Stimulated activated CD8-positive, alpha-beta memory T cell treated with anti-CD3 and anti-CD28 coated beads, Interleukin-12 subunit alpha, Interleukin-12 subunit beta, amount 100 ng/mL, for 1 hour (primary cell): ENCODE data around the gene TANC1.

ENCODE experiments used
- DNase-seq: peaks from one replicate; pipeline ENCODE4 v3.0.0-alpha.2; 2020; ENCODE audit warnings: low read depth

Gene TANC1

DNA sequence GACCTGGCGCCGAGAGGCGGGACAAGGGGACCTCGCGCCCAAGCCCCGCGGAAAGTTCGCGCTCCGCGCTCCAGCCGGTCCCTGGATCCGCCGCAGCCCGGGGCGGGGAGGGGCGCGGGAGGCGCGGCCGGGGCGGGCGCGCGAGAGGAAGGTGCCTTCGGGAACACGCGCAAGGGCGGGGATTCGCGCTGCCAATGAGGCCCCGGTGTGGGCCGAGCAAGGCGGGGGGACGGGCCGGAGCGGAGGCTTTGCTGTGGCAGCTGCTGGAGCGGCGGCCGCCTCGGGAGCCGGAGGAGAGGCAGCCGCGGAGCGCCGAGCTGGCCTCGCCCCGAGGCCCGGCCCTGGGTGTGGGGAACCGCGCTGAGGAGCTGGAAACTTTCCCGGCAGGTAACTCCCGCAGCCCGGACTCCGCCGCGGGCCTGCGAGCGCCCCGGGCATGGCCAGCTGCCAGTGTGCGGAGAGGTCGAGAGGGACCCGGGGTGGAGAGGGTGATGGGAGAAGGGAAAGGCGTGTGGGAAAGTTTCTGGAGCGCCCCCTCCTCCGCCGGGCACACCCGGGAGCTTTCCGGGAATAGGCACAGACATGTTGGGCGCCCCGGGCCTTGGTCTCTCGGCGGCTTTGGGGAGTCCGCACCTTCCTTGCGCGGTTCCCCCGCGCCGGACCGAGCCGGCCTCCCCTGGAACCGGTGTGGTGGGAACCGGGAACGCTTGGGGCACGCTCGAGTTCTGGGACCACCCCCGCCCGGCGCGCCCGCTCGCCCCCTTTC is at the start of gene TANC1:
TSS of gene TANC1 (plus strand) at position 245 of the 766 bp plus-strand sequence. CDS start 97,271 bp downstream, outside the sequence.
- no peak for DNase-seq

DNA sequence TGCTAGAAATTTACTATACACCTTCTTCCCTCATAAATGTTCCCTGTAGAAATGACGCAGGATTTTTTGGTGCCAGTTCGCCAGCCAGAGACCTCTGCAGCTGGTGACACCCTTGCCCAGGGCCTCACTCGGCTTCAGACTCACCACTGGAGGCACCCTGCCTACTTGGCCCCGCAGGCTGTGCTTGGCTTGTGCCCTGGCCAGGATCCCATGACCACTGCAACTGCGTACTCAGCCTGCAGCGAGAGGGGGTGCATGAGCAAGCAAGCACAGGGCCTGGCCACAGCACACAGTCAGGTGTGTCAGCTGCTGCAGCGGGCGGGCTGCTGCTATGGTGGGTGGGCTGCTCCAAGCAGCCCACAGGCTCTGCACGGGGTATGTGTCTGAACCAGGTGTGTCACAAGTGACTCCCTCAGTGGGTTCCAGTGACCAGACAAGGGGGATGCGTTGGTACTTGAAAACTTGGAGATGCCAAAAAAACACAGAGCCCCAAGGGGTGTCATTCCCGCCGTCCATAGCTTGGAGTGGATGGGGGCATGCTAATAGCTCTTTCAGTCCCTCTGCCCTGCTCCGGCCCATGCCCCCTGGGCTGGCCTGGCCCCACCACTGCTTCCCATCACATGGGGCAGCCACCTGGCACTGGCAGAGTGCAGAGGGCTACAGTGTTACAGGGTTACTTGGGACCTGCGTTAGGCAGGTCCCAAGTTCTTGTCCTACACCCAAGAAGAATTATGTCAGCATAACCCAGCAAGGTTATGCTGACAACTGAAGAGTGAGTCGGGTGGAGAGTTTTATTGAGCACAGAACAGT is 46.6 kb upstream of the TANC1 start:
- DNase-seq = no peak

DNA sequence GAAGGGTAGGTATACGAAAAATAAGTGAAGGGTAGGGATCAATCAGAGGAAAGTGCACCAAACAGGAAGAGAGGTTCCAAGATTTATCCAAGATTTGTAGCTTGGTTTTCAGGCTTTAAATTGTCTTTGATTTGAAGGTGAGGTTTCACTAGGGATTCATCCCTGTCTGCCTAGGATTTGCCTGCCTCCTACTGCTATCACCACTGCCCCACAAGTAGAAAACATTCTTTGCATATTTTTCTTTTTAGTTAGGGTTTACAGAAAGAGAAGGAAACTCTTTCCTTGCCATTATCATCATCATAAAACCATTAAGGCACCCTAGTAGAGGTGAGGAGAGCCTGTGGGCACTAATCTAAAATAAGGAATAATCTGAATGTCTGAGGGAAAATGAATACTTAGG is 45.8 kb upstream of the TANC1 start:
- no peak for DNase-seq

DNA sequence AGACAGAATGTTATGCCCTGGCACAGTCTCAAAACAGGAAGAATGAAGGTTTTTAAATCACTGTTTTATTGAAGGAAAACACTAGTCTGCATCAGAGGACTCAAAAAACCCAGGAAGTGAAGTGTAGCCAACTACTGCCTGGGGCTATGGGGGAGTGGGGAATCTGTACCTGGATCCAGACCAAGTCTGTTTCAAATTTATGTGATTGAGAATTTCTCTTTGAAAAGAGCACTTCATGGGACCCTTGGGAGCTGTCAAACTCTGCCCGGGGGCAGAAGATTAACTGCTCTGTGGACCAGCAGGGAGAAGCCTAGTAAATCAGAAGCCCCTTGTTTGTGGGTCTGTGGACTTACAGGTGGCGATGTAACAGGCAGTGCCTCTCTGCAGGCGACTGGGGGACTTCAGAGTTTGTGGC is 45.3 kb upstream of the TANC1 start:
- DNase-seq = no peak

DNA sequence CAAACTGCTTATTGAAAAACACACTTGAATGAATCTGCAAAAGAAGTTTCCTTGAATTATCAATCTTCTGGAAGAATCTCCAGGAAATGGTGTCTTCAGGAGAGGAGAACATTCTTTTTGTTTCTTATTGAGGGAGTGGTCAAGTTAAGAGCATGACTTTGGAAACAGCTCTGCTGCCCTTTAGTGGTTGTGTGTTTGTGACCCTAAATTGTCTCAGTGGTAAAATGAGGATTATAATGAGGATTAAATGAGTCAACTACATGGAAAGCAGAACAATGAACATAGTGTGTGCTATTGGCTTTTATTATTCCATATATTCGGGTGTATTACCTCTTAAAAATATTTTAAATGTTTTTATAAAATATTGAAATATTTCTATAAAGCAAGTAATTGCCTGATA is 44.8 kb upstream of the TANC1 start:
- DNase-seq = no peak

DNA sequence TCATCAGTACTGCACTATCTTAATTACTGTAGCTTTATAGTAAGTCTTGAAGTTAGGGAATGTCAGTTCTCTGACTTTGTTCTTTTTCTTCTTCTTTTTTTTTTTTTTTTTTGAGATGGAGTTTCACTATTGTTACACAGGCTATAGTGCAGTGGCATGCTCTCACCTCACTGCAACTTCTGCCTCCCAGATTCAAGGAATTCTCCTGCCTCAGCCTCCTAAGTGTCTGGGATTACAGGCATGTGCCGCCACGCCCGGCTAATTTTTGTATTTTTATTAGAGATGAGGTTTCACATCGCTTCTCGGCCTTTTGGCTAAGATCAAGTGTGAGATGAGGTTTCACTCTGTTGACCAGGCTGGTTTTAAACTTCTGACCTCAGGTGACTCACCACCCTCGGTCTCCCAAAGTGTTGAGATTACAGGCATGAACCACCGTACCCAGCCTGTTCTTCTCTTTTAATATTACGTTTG is 41.9 kb upstream of the TANC1 start:
- DNase-seq = no peak

DNA sequence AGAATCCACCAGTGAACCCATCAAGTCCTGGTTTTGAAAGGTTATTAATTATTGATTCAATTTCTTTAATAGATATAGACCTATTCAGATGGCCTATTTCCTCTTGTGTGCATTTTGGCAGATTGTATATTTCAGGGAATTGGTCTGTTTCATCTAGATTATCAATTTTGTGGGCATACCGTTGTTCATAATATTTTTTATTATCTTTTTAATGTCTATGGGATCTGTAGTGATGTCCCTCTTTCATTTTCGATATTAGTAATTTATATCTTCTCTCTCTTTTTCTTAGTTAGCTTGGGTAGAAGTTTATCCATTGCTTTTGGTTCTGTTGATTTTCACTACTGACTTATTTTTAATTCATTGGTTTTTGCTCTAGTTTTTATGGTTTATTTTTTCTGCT is 39.9 kb upstream of the TANC1 start:
- no peak for DNase-seq

DNA sequence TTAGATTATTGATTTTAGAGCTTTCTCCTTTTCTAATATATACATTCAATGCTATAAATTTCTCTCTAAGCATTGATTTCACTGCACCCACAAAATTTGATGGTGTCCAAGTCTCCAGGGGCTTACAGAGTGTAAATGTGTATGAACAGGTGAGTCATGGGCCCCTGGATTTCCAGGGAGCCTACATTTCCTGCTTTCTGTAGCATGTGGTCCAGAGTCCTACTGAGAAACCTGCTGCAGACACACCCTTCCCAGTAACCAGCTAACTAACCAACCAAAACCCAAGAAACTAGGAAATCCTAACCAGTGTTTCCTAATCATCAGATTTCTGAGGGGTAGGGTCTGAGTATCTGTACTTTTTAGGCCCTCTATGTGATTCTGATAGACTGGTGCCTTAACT is 39.5 kb upstream of the TANC1 start:
- no peak for DNase-seq

DNA sequence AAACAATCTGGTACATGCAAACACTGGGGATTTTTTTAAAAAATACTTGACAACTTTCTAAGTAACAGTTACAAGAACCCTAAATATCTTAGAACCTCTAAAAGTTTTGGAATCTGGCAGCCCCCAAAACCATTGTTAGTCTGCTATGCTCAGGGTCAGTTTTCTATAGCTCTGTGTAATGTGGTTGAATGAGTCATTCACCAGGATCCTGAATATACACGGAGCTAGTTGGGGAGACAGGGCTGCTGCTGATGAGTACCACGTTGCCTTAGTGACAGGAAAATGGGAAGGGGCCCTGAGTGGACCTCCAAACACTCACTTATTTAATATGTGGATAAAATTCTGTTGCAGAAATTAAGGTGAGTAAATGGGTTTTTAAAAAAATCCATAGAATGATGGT is 36.9 kb upstream of the TANC1 start:
- DNase-seq = no peak

DNA sequence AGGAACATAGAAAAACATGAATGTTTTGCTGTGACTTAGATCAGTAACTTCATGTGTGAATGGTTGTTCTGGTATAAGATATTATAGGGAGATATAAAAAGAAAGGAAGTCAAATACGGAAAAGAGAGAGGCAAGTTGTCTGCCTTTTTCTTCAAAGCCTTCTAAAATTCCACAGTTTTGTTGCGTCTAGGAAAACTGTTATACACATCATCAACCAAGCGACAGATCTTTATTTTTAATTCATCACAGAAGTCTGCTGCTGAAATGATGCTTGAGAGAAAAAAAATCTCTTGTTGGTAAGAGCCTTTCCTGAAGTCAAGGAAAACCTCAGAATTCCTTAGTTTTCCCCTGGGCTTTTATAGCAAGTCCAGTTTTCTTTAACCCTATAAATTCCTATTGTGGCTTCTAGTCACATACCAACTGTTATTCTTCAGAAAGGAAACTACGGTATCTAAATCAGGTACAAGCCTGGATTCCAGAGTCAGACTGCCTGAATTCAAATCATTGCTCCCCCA is 36.3 kb upstream of the TANC1 start:
- DNase-seq = no peak

DNA sequence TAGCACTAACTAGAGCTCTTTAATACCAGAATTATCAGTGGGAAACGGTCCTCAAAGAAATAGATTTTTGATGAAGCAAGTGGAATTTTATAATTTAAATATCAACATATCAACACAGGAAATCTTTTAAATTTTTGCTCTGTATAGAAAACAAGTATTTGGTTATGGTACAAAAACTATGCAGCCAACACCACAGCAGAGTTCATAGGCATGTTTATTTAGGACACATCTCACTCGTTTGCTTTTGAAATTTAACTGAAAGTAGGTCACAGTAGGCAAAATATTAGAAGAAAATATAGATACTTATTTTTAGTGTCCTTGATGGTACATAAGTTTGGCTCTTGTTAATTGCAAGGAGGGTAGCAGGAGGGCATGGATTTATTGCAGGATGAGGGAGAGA is 34.3 kb upstream of the TANC1 start:
- DNase-seq = no peak

DNA sequence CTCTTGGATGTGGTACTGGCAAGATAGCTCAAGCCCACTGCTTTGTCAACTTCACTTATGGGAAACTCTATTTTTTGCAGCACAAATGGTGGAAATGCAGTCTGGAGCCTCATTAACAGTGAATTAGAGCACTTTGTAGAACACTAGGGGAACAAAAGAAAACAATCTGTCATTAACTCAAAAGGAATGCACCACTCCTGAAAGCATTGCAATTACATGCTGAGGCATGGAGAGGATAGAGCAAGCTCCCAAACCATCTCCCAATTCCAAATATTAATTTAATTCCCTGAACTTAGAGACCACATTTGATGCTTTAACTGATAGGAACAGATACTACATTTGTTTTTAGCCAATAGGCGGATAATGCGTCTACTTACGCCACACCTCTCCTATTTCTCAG is 32.8 kb upstream of the TANC1 start:
- DNase-seq = no peak

DNA sequence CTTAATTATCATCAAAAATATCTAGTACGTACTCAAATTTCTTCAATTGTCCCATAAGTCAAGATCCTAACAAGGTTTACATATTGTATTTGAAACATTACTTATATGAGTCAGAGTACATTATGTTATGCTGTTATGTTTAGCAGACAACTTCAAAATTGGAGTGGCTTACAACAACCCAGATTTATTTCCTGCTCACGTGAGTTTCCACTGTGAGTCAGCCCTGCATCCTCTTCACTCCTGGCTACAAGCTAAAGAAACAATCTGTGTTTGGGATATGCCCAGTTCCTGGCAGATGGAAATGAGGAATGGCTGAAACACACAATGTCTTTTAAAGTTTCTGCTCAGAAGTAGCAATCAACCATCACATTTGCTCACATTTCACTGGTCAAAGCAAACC is 31.5 kb upstream of the TANC1 start:
- DNase-seq = no peak

DNA sequence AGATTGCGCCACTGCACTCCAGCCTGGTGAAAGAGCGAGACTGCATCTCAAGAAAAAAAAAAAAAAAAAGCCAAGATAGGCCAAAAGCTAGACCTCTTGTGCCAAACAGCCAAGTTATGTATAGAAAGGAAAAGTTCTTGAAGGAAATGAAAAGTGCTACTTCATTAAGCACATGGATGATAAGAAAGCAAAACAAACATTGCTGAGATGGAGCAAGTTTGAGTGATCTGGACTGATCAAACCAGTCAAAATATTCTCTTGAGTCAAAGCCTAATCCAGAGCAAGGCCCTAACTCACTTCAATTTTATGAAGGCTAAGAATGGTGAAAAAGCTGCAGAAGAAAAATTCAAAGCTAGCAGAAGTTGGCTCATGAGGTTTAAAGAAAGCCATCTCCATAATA is 28.1 kb upstream of the TANC1 start:
- DNase-seq = no peak

DNA sequence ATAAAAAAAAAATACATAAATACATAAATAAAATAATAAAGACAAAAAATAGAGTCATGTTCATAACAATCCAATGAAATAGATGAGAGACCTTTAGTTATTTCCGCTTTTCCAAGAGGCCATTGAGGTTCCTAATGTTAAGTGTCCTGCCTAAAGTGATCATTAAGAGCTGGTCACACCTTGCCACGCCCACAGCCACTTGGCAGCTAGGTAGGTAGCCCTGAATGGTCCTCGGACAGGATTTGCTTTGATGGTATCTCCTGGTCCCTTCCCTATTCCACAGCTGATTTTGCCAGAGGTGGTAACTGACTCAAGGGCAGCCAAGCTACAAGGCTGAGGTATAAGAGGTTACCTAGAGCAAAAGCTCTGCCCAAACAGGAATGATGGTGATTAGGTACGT is 24.5 kb upstream of the TANC1 start:
- DNase-seq = no peak

DNA sequence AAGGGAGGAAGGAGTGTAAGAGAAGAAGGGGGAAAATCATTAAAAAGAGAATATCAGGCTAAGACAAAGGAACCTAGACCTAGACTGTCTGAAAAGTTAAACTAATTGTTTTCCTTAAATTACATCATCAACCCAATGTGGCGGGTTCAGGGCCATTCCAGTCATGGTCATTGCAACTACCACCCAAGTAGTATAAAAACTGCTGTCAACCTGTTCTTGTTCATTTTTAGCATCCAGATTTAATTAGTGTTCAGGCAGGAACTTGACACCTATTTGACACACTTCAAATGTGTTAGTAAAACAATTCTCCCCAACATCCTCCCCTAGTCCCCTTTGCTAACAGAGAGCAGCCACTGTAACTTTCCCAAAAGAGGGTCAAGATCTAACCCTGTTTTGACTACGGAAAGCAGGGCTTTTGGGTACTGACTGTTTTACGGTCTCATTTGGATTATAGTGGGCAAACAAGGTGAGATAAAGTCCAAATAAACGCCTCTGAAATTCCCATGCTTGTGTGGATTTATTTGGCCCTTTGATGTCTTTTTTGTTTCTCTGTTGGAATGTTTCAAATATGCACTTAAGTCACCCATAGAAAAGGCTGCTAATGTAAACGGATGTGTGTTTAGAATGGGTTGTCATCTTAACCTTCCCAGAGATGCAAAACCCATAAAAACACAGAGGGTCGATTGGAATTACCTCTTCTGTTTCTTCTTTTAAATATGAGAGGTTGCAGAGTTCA is 19.3 kb upstream of the TANC1 start:
- DNase-seq = no peak

DNA sequence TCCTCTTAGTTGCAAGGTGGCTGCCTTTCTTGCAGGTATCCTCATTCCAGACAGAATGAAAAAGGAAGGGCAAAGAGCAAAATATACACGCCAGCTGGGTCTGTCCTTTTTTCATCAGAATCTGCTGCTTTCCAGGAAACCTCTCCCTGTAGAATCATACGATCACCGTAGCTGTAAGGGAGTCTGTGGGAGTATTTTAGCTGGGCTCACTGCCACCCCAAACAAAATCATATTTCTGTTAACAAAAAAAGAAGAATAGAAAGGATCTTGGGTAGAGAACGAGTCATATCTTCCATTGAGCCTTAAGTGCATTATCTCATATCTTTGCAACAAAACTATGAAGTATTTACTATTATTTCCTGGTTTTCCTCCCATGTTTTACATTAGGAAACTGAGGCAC is 15.0 kb upstream of the TANC1 start:
- DNase-seq = no peak

DNA sequence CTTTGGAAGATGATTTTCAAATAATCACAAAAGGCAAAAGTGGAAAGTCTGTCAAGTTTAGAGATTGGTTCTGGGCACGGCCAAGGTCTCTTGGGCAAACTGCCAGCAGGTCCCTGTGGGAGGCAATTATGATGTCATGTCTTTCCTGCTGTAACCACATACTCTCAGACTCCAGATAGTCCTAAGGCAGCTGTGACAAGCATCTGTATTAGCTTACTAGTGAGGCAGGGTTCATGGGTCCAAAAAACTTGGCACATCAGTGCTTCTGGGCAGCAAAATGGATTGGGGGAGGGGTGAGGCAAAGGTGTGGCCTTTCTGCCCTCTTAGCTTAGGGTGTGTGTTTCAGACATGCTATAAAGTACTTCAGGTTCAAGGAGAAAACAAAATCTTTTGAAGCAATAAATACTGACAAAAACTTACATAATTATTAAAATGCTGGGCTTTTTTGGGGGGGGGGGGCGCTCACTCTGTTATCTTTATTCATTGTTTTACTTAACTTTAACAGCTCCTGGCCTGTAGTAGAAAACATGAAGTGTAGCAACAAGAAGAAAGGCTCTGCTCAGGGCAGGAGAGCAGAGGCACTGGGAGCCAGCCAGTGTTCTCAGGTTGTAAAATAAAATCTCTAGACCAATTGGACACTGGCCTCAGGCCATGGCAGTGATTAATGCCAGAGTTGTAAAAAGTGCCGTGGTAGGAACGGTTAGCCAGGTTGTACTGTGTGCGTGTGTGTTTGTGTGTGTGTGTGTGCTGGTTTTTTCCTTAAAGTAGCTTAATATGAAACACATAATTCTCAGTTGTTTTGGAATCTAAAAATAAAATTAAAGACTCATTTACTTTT is 14.3 kb upstream of the TANC1 start:
- DNase-seq = no peak

DNA sequence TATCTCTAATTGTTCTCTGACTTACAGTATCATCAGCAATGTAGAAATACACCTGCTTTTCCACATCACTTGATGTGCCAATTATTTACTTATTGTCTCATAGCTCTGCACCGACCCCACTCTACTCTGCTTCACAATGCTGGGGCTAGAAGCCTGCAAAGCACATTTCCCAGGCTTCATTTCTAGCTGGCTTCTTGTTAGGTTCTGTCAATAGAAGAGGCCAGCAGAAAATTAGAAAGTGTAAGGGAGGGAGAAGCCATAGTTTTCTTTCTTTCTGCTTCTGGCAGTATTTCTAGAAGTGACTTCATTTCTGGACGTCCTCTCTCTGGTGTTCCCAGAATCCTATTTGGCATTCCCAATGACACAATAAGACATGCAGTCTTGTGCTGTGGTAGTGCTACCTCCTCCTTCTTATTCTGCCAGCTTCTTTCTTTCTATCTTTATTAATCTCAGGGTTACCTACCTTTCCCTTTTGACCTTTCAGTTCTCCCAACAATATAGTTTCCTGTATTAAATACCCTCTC is 12.5 kb upstream of the TANC1 start:
- DNase-seq = no peak

DNA sequence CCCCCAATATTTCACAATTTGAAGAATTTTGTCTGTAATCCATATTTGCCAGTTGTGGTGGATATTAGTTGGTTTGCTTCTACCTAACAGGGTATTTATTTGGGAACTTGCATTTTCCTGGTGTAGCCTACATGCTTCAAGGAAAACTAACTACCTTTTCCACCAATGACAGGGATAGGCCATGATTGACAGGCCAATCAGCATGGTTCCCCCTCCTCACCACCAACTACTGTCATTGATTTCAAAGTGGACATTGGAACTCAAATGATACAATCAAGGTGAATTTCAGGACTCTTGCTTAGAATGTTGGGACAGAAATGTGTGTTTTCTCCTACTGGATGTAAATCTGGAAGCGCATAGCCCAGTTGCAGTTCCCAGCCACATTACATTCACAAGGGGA is 10.1 kb upstream of the TANC1 start:
- no peak for DNase-seq

DNA sequence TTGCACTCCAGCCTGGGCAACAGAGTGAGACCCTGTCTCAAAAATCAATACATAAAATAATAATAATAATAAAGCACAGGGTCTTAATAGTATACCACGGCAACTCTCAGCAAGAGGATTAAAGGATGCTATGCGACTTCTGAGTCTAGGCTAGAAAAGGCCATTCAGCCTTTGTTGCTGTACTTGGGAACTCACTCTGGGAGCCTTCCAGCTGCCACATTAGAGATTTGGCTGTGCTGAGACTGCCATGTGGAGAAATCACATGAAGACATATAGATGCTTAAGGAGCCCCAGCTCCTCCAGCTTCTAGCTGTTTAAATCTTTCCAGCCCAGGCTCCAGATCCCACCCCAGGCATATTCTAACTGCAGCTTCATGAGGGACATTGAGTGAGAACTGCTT is 8.2 kb upstream of the TANC1 start:
- DNase-seq = no peak
